Measurements from ENCODE around the gene OLFM3. TPM values are rescaled to one million over a fixed set of nuclear protein-coding genes. Genes with fewer than 3 reads are reported as not detected.

The OLFM3 gene
- total and polyA plus RNA-seq, 2 experiments from 2014 or later = 0.21 to 0.31 TPM

DNA sequence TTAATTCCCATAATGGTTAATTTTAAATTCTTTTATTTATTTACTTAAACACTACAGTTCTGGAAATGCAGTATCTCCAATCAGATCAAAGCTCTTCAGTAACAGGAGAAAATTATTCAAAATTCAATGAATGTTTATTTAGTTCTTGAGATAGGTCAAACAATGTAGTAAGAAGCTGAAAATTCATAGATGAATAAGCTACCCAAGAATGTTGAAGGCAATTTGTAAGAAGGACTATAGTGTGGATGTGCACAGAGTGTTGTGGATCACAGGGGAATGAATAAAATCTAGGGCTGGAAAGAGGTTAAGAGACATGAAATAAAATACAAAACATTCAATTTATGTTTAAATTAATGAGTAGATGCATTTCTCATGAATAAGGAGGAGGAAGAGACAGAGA, 72.0 kb downstream of the OLFM3 start:
- no peak overlapping the region for H3K27ac Mint-ChIP-seq
- no peaks in the 10 kb centered on the region for H3K4me1 ChIP-seq (ENCODE audit: insufficient read depth)
- H3K4me2 ChIP-seq = no peak overlapping the region
- no peak overlapping the region for H3K27ac ChIP-seq (ENCODE audit: low read depth)
- no peaks in the 10 kb centered on the region for H3K27me3 ChIP-seq (ENCODE audit: insufficient read depth)
- H4K20me1 ChIP-seq (replicated peaks; ENCODE audit: insufficient read depth) = no peaks in the 10 kb centered on the region
- peaks cover 3% of the 10 kb centered on the region for H3K27me3 Mint-ChIP-seq (ENCODE audit: insufficient read depth, low read depth, poor library complexity)
- H3K9me2 ChIP-seq (ENCODE audit: insufficient read depth) = no peaks in the 10 kb centered on the region
- H3K4me3 ChIP-seq = no peak overlapping the region
- H3K4me1 Mint-ChIP-seq = peaks cover 2% of the 10 kb centered on the region; the same call in 1 of the 3 replicates
- H3F3A ChIP-seq (replicated peaks; ENCODE audit: low read depth) = no peaks in the 10 kb centered on the region
- no peak overlapping the region for H3K4me3 Mint-ChIP-seq
- no peak overlapping the region for H2AFZ ChIP-seq
- no peak for TF ChIP-seq STAT1 (IDR thresholded peaks at IDR 0.05; ENCODE audit: unreplicated experiment)
- TF ChIP-seq EZH2 (IDR thresholded peaks at IDR 0.05; ENCODE audit: low read depth, unreplicated experiment) = no peak
- no peak for TF ChIP-seq ZNF331 (CRISPR knock-in tag; IDR thresholded peaks at IDR 0.05; ENCODE audit: low read depth)
- no peak for TF ChIP-seq ZNF462 (CRISPR knock-in tag; IDR thresholded peaks at IDR 0.05)
- TF ChIP-seq JUNB (IDR thresholded peaks at IDR 0.05; ENCODE audit: unreplicated experiment) = no peak
- TF ChIP-seq CREB1 (CRISPR knock-in tag; IDR thresholded peaks at IDR 0.05; ENCODE audit: low read depth) = no peak
- no peak for TF ChIP-seq ZNF114 (CRISPR knock-in tag; IDR thresholded peaks at IDR 0.05)
- TF ChIP-seq, protein P1, sequence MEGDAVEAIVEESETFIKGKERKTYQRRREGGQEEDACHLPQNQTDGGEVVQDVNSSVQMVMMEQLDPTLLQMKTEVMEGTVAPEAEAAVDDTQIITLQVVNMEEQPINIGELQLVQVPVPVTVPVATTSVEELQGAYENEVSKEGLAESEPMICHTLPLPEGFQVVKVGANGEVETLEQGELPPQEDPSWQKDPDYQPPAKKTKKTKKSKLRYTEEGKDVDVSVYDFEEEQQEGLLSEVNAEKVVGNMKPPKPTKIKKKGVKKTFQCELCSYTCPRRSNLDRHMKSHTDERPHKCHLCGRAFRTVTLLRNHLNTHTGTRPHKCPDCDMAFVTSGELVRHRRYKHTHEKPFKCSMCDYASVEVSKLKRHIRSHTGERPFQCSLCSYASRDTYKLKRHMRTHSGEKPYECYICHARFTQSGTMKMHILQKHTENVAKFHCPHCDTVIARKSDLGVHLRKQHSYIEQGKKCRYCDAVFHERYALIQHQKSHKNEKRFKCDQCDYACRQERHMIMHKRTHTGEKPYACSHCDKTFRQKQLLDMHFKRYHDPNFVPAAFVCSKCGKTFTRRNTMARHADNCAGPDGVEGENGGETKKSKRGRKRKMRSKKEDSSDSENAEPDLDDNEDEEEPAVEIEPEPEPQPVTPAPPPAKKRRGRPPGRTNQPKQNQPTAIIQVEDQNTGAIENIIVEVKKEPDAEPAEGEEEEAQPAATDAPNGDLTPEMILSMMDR (conservative IDR thresholded peaks at IDR 0.05; ENCODE audit: low read depth in 2 of 2) = no peak
- no peak for TF ChIP-seq NANOG (IDR thresholded peaks at IDR 0.05; ENCODE audit: borderline replicate concordance)
- no peak for TF ChIP-seq REST (IDR thresholded peaks at IDR 0.05; ENCODE audit: unreplicated experiment)
- no peak for TF ChIP-seq EZH2phosphoT487 (IDR thresholded peaks at IDR 0.05; ENCODE audit: unreplicated experiment)
- no peak for TF ChIP-seq POLR2AphosphoS5 (IDR thresholded peaks at IDR 0.05; ENCODE audit: low read depth)
- no peak for TF ChIP-seq ETS1 (IDR thresholded peaks at IDR 0.05)
- H3K79me2 ChIP-seq (replicated peaks; ENCODE audit: insufficient read depth) = no peaks in the 10 kb centered on the region
- no peaks in the 10 kb centered on the region for H3K36me3 Mint-ChIP-seq (ENCODE audit: low read depth)
- H3K9me3 Mint-ChIP-seq = no peaks in the 10 kb centered on the region
- no peaks in the 10 kb centered on the region for H3K36me3 ChIP-seq (ENCODE audit: insufficient read depth)
- no peak for DNase-seq (ENCODE audit: low spot score)
- ATAC-seq = no peak
